Measurements from ENCODE around the gene PCDHAC1.

Gene PCDHAC1

DNA sequence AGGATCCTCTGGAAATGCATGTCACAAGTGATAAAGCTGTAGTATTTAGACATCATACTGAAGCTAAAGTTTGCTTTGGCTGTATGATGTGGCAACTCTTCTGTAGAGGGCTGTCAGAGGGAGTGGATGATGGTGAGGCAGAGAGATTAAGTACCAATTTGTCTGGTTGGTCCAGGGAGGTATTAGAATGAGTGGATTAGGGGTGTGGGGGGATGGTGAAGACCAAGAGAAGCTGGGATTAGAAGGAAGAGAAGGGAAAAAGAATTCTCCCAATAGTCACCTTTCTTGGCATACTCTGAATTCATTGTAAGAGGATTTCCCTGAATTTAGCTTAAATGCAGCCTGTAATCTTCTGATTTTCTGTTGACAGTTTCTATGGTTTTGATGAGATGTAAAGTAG lies 43.8 kb downstream of the PCDHAC1 start:
- DNase-seq, result no peak

DNA sequence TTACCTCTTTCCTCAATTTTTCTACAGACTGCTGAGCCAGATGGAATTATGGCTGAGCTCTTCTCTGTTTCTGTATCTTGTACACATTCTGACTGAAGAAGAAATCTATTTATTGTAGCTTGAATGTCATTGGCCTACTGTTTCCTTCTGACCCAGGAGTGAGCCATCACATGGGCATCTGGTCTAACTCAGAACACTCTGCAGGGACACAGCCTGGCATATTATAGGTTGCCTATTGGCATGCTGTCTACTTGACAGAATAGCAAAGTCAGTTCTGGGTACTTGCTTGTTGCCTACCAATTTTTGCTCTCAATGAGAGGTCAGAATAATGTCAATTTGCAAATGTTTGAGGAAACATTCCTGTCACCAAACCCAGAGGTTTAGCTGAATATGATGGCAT lies 47.5 kb downstream of the PCDHAC1 start:
- DNase-seq, result no peak

DNA sequence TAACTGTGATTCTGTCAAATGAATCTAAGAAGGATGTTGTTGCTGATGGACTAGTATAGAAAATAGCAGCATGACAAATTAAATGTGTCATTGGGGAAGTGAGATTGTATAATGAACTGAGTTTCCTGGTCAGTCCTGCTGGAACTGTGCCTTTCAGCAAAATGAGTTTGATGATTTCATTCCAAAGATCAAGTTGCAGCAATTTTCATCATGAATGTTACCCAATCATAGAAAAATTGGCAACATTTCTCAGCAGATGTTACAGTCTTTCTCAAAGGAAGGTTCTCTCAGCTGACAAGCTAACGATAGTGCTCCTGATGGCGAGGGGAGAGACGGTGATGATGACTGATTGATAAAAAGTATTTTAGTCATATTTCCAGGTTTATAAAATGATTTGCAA lies 50.9 kb downstream of the PCDHAC1 start:
- peak; percentile 66 for DNase-seq

DNA sequence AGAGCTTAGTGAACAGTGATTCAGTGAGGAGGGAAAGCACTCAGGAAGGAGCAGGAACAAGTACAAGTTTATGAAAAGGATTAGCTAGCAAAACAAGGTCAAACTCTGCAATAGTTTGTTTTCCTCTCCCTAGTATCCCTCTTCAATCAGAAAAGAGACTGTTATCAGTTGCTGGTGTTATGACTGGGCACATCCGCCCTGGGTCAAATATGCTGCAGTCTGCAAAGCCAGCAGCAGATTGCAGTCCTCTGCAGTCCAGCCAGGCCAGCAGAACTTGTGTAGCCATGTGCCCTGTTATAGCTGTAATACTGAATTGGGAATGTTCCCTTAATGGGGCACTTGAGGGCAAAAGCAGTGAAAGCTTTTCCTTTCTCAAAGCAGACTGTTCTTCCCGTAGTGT lies 52.2 kb downstream of the PCDHAC1 start:
- DNase-seq, result no peak

DNA sequence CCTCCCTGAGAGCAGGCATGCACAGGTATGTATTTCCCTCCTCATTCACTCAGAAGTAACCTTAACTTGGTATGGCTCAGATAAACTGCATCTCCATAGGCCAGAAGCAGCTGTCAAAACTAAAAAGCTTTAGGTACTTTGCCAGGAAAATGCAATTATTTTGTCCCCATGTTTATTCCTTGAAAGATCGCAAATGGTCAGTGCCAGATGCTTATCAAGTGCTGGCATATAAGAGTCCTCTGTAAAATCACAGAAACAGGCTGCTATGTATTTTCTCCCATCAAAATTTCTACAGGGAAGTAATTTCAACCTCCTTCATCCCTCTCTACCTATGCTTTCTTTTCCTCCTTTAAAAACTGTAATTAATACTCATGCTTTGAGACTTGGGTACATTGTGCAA lies 52.9 kb downstream of the PCDHAC1 start:
- no peak for DNase-seq
